Left renal pelvis (tissue), 4 donors: ENCODE results near the gene GRIN2D. TPM values are rescaled to one million over a fixed set of nuclear protein-coding genes. Genes with fewer than 3 reads are reported as not detected.

Source experiments
- DNase-seq, 4 donors: peaks; one replicate each; pipeline ENCODE4 v3.0.0-alpha.2; 2013; ENCODE audit warnings: low read depth in 4 of 4, low spot score in 3 of 4
- polyA plus RNA-seq, 4 donors: library from polyadenylated mRNA; unstranded; fragments of 120-200 nt; gene quantifications; one replicate each; pipeline ENCODE4 v1.2.1, GENCODE V29; 2013; ENCODE audit not compliant: insufficient read length in 4 of 4

The GRIN2D gene
- polyA plus RNA-seq, 4 donors = 0.54 to 2.2 (median 0.67) TPM

DNA sequence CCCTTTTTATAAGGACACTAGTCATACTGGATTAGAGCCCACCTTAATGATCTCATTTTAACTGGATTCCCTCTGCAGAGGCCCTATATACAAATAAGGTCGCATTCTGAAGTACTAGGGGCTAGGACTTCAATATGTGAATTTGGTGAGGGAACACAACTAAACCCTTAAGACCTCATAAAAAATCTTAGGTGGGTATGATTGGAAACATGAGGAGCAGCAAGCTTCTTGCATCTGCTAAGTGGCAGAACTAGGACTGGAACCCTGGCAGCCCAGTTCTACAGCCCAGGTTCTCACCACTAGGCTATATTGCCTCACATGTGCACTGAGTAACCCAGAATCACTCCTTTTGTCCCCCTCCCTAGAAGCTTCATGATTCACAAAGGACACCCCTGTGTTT is 35.2 kb downstream of the GRIN2D start:
- no peak for DNase-seq

DNA sequence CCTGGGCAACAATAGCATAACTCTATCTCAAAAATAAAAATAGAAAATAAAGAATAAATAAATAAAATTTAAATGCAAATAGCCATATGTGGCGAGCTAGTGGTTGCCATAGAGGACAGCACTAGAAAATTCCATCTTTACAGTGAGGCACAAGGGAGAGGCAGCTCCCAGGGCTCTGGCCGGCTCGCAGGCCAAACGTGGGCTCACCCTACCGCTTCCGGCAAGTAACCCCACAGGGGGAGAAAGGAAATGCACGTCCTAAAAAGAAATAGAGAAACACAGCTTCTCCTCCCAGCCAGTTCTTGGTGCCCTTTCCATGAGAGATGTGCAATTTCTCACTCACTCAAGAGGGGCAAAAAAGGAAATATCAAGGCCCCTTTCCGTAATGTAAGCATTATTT is 39.9 kb downstream of the GRIN2D start:
- DNase-seq = no peak

DNA sequence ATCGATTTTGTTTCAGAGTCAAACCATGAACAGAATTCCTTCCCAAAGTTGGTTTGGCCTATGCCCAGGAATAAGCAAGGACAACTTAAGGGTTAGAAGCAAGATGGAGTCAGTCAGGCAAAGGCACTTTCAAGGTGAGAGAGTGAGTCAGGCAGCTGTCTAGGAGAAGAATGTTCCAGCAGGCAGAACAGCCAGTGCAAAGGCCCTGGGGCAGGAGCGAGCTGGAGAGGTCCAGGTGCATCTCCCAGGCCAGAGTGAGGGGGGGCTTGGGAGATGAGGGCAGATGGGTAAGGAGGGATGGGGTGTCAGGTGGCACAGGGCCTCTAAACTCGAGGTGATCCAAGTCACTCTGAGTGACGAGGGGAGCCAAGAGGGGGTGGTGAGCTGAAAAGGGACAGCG is 43.1 kb downstream of the GRIN2D start:
- no peak for DNase-seq

DNA sequence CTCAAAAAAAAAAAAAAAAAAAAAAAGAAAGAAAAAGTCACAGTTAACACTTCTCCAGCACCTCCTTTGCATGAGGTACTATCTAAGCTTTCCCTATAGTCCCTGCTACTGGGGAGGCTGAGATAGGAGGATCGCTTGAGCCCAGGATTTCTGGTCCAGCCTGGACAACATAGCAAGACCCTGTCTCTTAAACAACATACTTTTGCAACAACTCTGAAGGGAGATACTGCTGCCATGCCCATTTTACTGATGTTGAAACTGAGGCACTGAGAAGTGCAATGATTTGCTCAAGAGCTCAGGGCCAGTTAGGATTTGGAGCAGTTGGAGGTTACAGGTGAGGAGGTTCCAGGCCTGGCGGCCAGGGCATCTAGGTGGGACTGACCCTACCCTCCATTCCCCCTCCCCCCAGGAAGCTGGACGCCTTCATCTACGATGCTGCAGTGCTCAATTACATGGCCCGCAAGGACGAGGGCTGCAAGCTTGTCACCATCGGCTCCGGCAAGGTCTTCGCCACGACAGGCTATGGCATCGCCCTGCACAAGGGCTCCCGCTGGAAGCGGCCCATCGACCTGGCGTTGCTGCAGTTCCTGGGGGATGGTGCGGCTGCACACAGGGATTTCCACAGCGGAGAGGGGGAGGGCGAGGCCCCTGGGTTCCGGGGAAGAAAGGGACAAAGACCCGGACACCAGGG is 48.0 kb downstream of the GRIN2D start:
- DNase-seq = no peak

DNA sequence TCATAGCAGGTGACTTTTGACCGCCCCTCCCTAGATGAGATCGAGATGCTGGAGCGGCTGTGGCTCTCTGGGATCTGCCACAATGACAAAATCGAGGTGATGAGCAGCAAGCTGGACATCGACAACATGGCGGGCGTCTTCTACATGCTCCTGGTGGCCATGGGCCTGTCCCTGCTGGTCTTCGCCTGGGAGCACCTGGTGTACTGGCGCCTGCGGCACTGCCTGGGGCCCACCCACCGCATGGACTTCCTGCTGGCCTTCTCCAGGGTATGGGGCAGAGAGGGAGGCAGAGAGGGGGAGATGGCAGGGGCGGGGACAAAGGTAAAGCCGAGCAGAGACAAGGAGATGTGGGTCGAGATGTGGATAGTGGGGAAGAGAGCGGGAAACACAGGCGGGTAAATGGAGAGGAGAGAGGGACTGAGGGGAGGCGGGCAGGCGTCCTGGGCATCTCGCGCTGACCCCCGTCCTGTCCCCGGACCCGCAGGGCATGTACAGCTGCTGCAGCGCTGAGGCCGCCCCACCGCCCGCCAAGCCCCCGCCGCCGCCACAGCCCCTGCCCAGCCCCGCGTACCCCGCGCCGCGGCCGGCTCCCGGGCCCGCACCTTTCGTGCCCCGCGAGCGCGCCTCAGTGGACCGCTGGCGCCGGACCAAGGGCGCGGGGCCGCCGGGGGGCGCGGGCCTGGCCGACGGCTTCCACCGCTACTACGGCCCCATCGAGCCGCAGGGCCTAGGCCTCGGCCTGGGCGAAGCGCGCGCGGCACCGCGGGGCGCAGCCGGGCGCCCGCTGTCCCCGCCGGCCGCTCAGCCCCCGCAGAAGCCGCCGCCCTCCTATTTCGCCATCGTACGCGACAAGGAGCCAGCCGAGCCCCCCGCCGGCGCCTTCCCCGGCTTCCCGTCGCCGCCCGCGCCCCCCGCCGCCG is 48.9 kb downstream of the GRIN2D start:
- DNase-seq = no peak

DNA sequence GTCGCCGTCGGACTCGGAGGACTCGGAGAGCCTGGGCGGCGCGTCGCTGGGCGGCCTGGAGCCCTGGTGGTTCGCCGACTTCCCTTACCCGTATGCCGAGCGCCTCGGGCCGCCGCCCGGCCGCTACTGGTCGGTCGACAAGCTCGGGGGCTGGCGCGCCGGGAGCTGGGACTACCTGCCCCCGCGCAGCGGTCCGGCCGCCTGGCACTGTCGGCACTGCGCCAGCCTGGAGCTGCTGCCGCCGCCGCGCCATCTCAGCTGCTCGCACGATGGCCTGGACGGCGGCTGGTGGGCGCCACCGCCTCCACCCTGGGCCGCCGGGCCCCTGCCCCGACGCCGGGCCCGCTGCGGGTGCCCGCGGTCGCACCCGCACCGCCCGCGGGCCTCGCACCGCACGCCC is 49.8 kb downstream of the GRIN2D start:
- DNase-seq = no peak

Other genes with a start within 250 kb of the GRIN2D start
- 10 to 100 TPM; 45.5 to 69.6 (median 60.7) TPM for gene LIG1, start 223.3 kb upstream of the GRIN2D start, polyA plus RNA-seq
- 10 to 100 TPM in 2 of 4 donors, 1 to 10 TPM in 2; 6.8 to 11.4 (median 9.3) TPM for gene ZSWIM9, start 223.0 kb upstream of the GRIN2D start, polyA plus RNA-seq
- 10 to 100 TPM; 52.7 to 63.3 (median 56.4) TPM for gene CARD8, start 137.8 kb upstream of the GRIN2D start, polyA plus RNA-seq
- 1 to 10 TPM; 5.1 to 7.8 (median 6.7) TPM for gene ZNF114, start 123.6 kb upstream of the GRIN2D start, polyA plus RNA-seq
- gene EMP3, start 68.1 kb upstream of the GRIN2D start, polyA plus RNA-seq = 100 to 1,000 TPM in 1 of 4 donors, 10 to 100 TPM in 3; 68.5 to 190 (median 82.6) TPM
- 10 to 100 TPM in 3 of 4 donors, 1 to 10 TPM in 1; 4.0 to 14.2 (median 11.8) TPM for gene TMEM143, start 29.7 kb upstream of the GRIN2D start, polyA plus RNA-seq
- under 1 TPM; 0.14 to 0.44 (median 0.33) TPM for gene SYNGR4, start 29.3 kb upstream of the GRIN2D start, polyA plus RNA-seq
- 100 to 1,000 TPM; 203 to 255 (median 230) TPM for gene KDELR1, start 2.1 kb upstream of the GRIN2D start, polyA plus RNA-seq
- 10 to 100 TPM; 18.0 to 28.1 (median 24.7) TPM for gene GRWD1, start 52.3 kb downstream of the GRIN2D start, polyA plus RNA-seq
- 1 to 10 TPM in 1 of 4 donors, under 1 TPM in 3; 0.54 to 1.2 (median 0.85) TPM for gene KCNJ14, start 61.9 kb downstream of the GRIN2D start, polyA plus RNA-seq
- 100 to 1,000 TPM in 1 of 4 donors, 10 to 100 TPM in 3; 72.4 to 106 (median 78.0) TPM for gene CYTH2, start 75.7 kb downstream of the GRIN2D start, polyA plus RNA-seq
- 1 to 10 TPM in 3 of 4 donors, under 1 TPM in 1; 0.41 to 5.3 (median 2.0) TPM for gene LMTK3, start 118.2 kb downstream of the GRIN2D start, polyA plus RNA-seq
- gene SULT2B1, start 158.5 kb downstream of the GRIN2D start, polyA plus RNA-seq = under 1 TPM; 0.10 to 0.60 (median 0.39) TPM
- under 1 TPM in 1 of 4 donors, not detected in 3; 0.15 TPM for gene SPACA4, start 213.1 kb downstream of the GRIN2D start, polyA plus RNA-seq
- gene FAM83E, start 221.4 kb downstream of the GRIN2D start, polyA plus RNA-seq = 1 to 10 TPM in 2 of 4 donors, under 1 TPM in 1, not detected in 1; 0.79 to 3.4 (median 1.9) TPM
- gene RPL18, start 225.5 kb downstream of the GRIN2D start, polyA plus RNA-seq = 1,000 to 10,000 TPM; 1,033 to 1,349 (median 1,082) TPM
- 10 to 100 TPM in 3 of 4 donors, 1 to 10 TPM in 1; 8.4 to 34.8 (median 17.7) TPM for gene SPHK2, start 225.8 kb downstream of the GRIN2D start, polyA plus RNA-seq
- 10 to 100 TPM in 3 of 4 donors, 1 to 10 TPM in 1; 9.8 to 17.3 (median 13.9) TPM for gene DBP, start 243.7 kb downstream of the GRIN2D start, polyA plus RNA-seq